Fibroblast of the conjunctiva (primary cell): ENCODE results near the gene PRKG1.

ENCODE experiments used
- DNase-seq: peaks from one replicate; pipeline ENCODE4 v3.0.0-alpha.2; 2010; ENCODE audit warnings: low read depth

The PRKG1 gene

GRCh38 chr10:51879238-51879637 lies 805.0 kb downstream of the PRKG1 start:
- DNase-seq = peak; percentile 98

- no peak for DNase-seq
Observed at GRCh38 chr10:51881213-51881612, 806.9 kb downstream of the PRKG1 start.

GRCh38 chr10:51886438-51887068 lies 812.3 kb downstream of the PRKG1 start:
- no peak for DNase-seq

- no peak for DNase-seq
Observed at GRCh38 chr10:51888263-51888662, 814.0 kb downstream of the PRKG1 start.

- no peak for DNase-seq
Observed at GRCh38 chr10:51892313-51892712, 818.0 kb downstream of the PRKG1 start.

GRCh38 chr10:51892965-51893658 lies 818.8 kb downstream of the PRKG1 start:
- DNase-seq = peak; percentile 24

- DNase-seq = peak; percentile 59
Observed at GRCh38 chr10:51894771-51895578, 820.7 kb downstream of the PRKG1 start.

- peak; percentile 76 for DNase-seq
Observed at GRCh38 chr10:51896849-51897248, 822.6 kb downstream of the PRKG1 start.

GRCh38 chr10:51897560-51897959 lies 823.3 kb downstream of the PRKG1 start:
- DNase-seq = no peak

GRCh38 chr10:51900180-51900579 lies 825.9 kb downstream of the PRKG1 start:
- DNase-seq = no peak

- no peak for DNase-seq
Observed at GRCh38 chr10:51903675-51904074, 829.4 kb downstream of the PRKG1 start.

GRCh38 chr10:51905032-51905431 lies 830.7 kb downstream of the PRKG1 start:
- no peak for DNase-seq

GRCh38 chr10:51907361-51907760 lies 833.1 kb downstream of the PRKG1 start:
- no peak for DNase-seq

- no peak for DNase-seq
Observed at GRCh38 chr10:51910189-51910588, 835.9 kb downstream of the PRKG1 start.

GRCh38 chr10:51910596-51910995 lies 836.3 kb downstream of the PRKG1 start:
- DNase-seq = no peak

- DNase-seq = no peak
Observed at GRCh38 chr10:51911723-51912122, 837.4 kb downstream of the PRKG1 start.

- no peak for DNase-seq
Observed at GRCh38 chr10:51915031-51915542, 840.8 kb downstream of the PRKG1 start.

- no peak for DNase-seq
Observed at GRCh38 chr10:51918440-51918839, 844.2 kb downstream of the PRKG1 start.

GRCh38 chr10:51918884-51919325 lies 844.6 kb downstream of the PRKG1 start:
- no peak for DNase-seq

GRCh38 chr10:51920672-51921071 lies 846.4 kb downstream of the PRKG1 start:
- DNase-seq = no peak

GRCh38 chr10:51924359-51924758 lies 850.1 kb downstream of the PRKG1 start:
- DNase-seq = no peak

GRCh38 chr10:51926337-51926736 lies 852.0 kb downstream of the PRKG1 start:
- DNase-seq = no peak

- no peak for DNase-seq
Observed at GRCh38 chr10:51928162-51928561, 853.9 kb downstream of the PRKG1 start.
